PC-9 (cell line): ENCODE measurements around the gene PLK4.

ENCODE experiments used
- CTCF ChIP-seq: fragments of 200-600 bp; sonication (generic); conservative IDR thresholded peaks from 2 replicates; pipeline ENCODE4 v1.6.1; 2017; ENCODE audit warnings: mixed run types, antibody characterized with exemption, mild to moderate bottlenecking, moderate library complexity
- EZH2 ChIP-seq: fragments of 200-600 bp; sonication (generic); IDR thresholded peaks from 2 replicates; pipeline ENCODE4 v1.8.0; 2017; ENCODE audit warnings: antibody characterized with exemption, low read depth

GRCh38 chr4:127881563-127881864 lies 821 bp downstream of the PLK4 start:
- TF ChIP-seq CTCF (no peak), EZH2 (no peak)
